Endothelial cell (in vitro differentiated cells): ENCODE data around the gene CYB561D2. TPM values are rescaled to one million over a fixed set of nuclear protein-coding genes. Genes with fewer than 3 reads are reported as not detected.
"Not testable (repeated sequence)": the region's sequence is repeated elsewhere in the genome, so short reads cannot be mapped to it uniquely, and the experiment has no call there.

Experiments
- DNase-seq: peaks from one replicate; pipeline ENCODE4 v3.0.0; 2021; ENCODE audit warnings: low spot score
- H3K27ac Mint-ChIP-seq: one replicate; pipeline ENCODE4 v1.8.0; 2021; ENCODE audit warnings: mixed read lengths, inconsistent platforms; ENCODE audit not compliant: unreplicated experiment
- H3K27me3 Mint-ChIP-seq: one replicate; pipeline ENCODE4 v1.8.0; 2021; ENCODE audit warnings: mild to moderate bottlenecking, moderate library complexity, mixed read lengths, inconsistent platforms; ENCODE audit not compliant: unreplicated experiment
- H3K36me3 Mint-ChIP-seq: one replicate; pipeline ENCODE4 v1.8.0; 2021; ENCODE audit warnings: mild to moderate bottlenecking, low read depth, mixed read lengths, inconsistent platforms; ENCODE audit not compliant: unreplicated experiment
- H3K4me1 Mint-ChIP-seq: one replicate; pipeline ENCODE4 v1.8.0; 2021; ENCODE audit warnings: mild to moderate bottlenecking, mixed read lengths, inconsistent platforms; ENCODE audit not compliant: unreplicated experiment
- H3K4me3 Mint-ChIP-seq: one replicate; pipeline ENCODE4 v1.8.0; 2021; ENCODE audit warnings: mild to moderate bottlenecking, mixed read lengths, inconsistent platforms; ENCODE audit not compliant: unreplicated experiment
- H3K9me3 Mint-ChIP-seq: one replicate; pipeline ENCODE4 v1.8.0; 2021; ENCODE audit warnings: mixed read lengths, inconsistent platforms; ENCODE audit not compliant: unreplicated experiment
- long read RNA-seq: library from polyadenylated mRNA; unstranded; transcript quantifications from one replicate; pipeline ENCODE4 v2.0.0, GENCODE V29; 2020; ENCODE audit not compliant: unreplicated experiment
- total RNA-seq: library from RNA; stranded (reverse); fragmentation: NEBNext Ultra II Directional; extraction: Animal tissue kit (Norgen Biotek cat#: 25700); gene quantifications from one replicate; pipeline ENCODE4 v1.2.1, GENCODE V29; 2021; ENCODE audit not compliant: unreplicated experiment
- TF ChIP-seq, protein P1 (sequence below): fragments of 200-600 bp; sonication (generic); IDR thresholded peaks from one replicate; pipeline ENCODE4 v1.5.0; 2021; ENCODE audit warnings: antibody characterized with exemption; ENCODE audit not compliant: unreplicated experiment

Gene CYB561D2
- 5.5 TPM for total RNA-seq
- long read RNA-seq, partial matches to known transcripts = 0 of 6 reads
- long read RNA-seq, other reads (novel, unspliced or antisense) = 0 of 6 reads

DNA sequence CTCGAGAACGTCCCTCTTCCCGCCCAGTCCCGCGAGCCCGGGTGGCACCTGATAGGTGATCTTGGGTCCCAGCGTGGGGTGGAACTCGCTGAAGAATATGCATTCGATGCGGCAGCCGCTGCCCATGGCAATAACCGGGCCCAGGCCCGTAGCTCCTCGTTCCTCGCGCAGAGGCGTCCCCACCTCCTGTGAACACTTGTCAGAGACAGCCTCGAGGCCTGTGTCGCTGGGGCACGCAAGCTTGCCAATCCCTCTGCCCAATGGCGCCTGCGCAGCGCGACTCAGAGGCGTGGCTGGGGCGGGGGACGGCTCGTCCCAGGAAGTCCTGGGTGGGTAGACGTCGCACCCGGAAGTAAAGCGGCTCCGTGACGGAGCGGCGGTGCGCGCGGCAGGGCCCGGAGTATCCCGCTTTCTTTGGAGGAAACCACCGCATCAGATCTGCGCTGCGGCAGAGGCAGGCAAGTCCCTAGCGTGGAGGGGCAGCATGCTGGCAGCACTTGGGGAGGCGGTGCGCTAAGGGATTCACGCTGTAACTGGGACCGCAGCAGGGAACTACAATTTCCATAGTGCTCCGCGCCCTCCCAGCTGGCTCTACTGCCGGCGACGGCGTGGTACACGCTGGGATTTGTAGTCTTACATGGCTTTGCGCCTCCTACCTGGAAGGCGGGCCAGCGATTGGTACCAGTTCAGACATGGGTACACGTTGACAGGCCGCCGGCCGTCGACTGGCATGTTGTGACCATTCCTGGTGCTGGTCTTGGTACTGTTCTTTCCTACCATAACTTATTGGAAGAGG is at the start of gene CYB561D2, which contains the start of gene NPRL2:
Gene CYB561D2 (plus strand): TSS at position 336 of the 796 bp plus-strand sequence. CDS start 572 bp downstream, outside the sequence.
Gene NPRL2 (minus strand): TSS at position 249 of the 796 bp plus-strand sequence. CDS start 123 bp downstream, at position 126.
- Mint-ChIP-seq H3K27ac (peak within 1 kb of the TSS; percentile 68), H3K4me3 (peak within 1 kb of the TSS; percentile 91), H3K36me3 (peaks cover 10% of the 10 kb centered on the region), H3K4me1 (peaks cover 16% of the 10 kb centered on the region), H3K9me3 (no peaks in the 10 kb centered on the region), H3K27me3 (peaks cover 8% of the 10 kb centered on the region)
- DNase-seq = peak; percentile 79
- TF ChIP-seq, protein P1, sequence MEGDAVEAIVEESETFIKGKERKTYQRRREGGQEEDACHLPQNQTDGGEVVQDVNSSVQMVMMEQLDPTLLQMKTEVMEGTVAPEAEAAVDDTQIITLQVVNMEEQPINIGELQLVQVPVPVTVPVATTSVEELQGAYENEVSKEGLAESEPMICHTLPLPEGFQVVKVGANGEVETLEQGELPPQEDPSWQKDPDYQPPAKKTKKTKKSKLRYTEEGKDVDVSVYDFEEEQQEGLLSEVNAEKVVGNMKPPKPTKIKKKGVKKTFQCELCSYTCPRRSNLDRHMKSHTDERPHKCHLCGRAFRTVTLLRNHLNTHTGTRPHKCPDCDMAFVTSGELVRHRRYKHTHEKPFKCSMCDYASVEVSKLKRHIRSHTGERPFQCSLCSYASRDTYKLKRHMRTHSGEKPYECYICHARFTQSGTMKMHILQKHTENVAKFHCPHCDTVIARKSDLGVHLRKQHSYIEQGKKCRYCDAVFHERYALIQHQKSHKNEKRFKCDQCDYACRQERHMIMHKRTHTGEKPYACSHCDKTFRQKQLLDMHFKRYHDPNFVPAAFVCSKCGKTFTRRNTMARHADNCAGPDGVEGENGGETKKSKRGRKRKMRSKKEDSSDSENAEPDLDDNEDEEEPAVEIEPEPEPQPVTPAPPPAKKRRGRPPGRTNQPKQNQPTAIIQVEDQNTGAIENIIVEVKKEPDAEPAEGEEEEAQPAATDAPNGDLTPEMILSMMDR = no peak

GRCh38 chr3:50302095-50303012 is 48.3 kb upstream of the CYB561D2 start:
- H3K36me3 Mint-ChIP-seq = no peaks in the 10 kb centered on the region
- no peak overlapping the region for H3K27ac Mint-ChIP-seq
- peaks cover 12% of the 10 kb centered on the region for H3K4me1 Mint-ChIP-seq
- H3K4me3 Mint-ChIP-seq = peak overlapping the region; percentile 47
- no peak for DNase-seq
- peaks cover 5% of the 10 kb centered on the region for H3K27me3 Mint-ChIP-seq
- TF ChIP-seq, protein P1 = no peak
- no peaks in the 10 kb centered on the region for H3K9me3 Mint-ChIP-seq

GRCh38 chr3:50303013-50303815 is 47.4 kb upstream of the CYB561D2 start, which contains the start of gene HYAL1:
TSS of gene HYAL1 (minus strand) at chr3:50303574. CDS start at chr3:50302956, 618 bp downstream.
- H3K27ac Mint-ChIP-seq = no peak within 1 kb of the TSS
- peaks cover 5% of the 10 kb centered on the region for H3K27me3 Mint-ChIP-seq
- H3K9me3 Mint-ChIP-seq = no peaks in the 10 kb centered on the region
- TF ChIP-seq, protein P1 = no peak
- no peak within 1 kb of the TSS for H3K4me3 Mint-ChIP-seq
- peaks cover 10% of the 10 kb centered on the region for H3K4me1 Mint-ChIP-seq
- no peak for DNase-seq
- no peaks in the 10 kb centered on the region for H3K36me3 Mint-ChIP-seq

DNA sequence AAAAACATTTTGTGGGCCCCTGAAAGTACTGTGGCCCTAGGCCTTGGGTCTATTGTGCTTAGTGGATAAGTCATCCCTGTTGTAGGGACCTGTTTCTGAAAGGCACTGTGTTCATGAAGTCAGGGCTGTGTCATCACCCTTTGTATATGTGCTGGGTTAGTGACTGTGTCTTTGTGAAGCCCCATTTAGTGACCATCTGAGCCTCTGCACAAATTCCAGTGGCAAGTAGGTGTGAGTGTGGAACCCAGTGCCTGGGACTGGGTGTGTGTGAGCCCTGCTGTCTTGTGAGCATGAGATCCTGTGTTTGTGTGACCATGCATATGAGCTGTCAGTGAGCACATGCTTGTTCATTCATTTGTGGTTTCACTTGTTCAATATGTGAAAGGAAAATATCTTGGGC is 46.1 kb upstream of the CYB561D2 start:
- TF ChIP-seq, protein P1 = no peak
- Mint-ChIP-seq H3K4me1 (peaks cover 9% of the 10 kb centered on the region), H3K9me3 (no peaks in the 10 kb centered on the region), H3K27ac (no peak overlapping the region), H3K4me3 (no peak overlapping the region), H3K36me3 (peaks cover under 1% of the 10 kb centered on the region), H3K27me3 (peaks cover 5% of the 10 kb centered on the region)
- no peak for DNase-seq

DNA sequence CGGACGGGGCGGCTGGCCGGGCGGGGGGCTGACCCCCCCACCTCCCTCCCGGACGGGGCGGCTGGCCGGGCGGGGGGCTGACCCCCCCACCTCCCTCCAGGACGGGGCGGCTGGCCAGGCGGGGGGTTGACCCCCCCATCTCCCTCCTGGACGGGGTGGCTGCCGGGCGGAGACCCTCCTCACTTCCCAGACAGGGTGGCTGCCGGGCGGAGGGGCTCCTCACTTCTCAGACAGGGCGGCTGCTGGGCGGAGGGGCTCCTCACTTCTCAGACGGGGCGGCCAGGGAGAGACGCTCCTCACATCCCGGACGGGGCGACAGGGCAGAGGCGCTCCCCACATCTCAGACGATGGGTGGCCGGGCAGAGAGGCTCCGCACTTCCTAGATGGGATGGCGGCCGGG is 38.6 kb upstream of the CYB561D2 start:
- H3K27me3 Mint-ChIP-seq, H3K9me3 Mint-ChIP-seq, H3K4me3 Mint-ChIP-seq, H3K27ac Mint-ChIP-seq, DNase-seq: not testable (repeated sequence)
- peaks cover 16% of the 10 kb centered on the region for H3K4me1 Mint-ChIP-seq
- H3K36me3 Mint-ChIP-seq = peaks cover 28% of the 10 kb centered on the region
